ENCODE measurements around the gene IGSF21.

IGSF21 gene

GRCh38 chr1:18200136-18200717 lies 92.6 kb downstream of the IGSF21 start:
- DNase-seq (ENCODE audit: low read depth, low spot score) = no peak
- H3K27ac ChIP-seq = no peak overlapping the region

GRCh38 chr1:18200918-18201317 lies 93.3 kb downstream of the IGSF21 start:
- no peak for DNase-seq (ENCODE audit: low read depth, low spot score)

GRCh38 chr1:18201997-18202719 lies 94.6 kb downstream of the IGSF21 start:
- no peak overlapping the region for H3K27ac ChIP-seq
- DNase-seq (ENCODE audit: low read depth, low spot score) = no peak

More at GRCh38 chr1:18200918-18201317, 93.3 kb downstream of the IGSF21 start:
- H3K27ac ChIP-seq = no peak overlapping the region

GRCh38 chr1:18203645-18204044 lies 96.0 kb downstream of the IGSF21 start:
- no peak overlapping the region for H3K27ac ChIP-seq
- DNase-seq (ENCODE audit: low read depth, low spot score) = no peak

- DNase-seq (ENCODE audit: low read depth, low spot score) = no peak
These were observed 97.0 kb downstream of the IGSF21 start for GRCh38 chr1:18204575-18204974.

GRCh38 chr1:18205319-18205718 lies 97.7 kb downstream of the IGSF21 start:
- DNase-seq (ENCODE audit: low read depth, low spot score) = no peak
- H3K27ac ChIP-seq = no peak overlapping the region

More at GRCh38 chr1:18204575-18204974, 97.0 kb downstream of the IGSF21 start:
- H3K27ac ChIP-seq = no peak overlapping the region

- no peak overlapping the region for H3K27ac ChIP-seq
- DNase-seq (ENCODE audit: low read depth, low spot score) = no peak
These were observed 104.2 kb downstream of the IGSF21 start for GRCh38 chr1:18211764-18212163.

- H3K27ac ChIP-seq = no peak overlapping the region
- no peak for DNase-seq (ENCODE audit: low read depth, low spot score)
These were observed 109.9 kb downstream of the IGSF21 start for GRCh38 chr1:18217398-18218043.

GRCh38 chr1:18229625-18230024 lies 122.0 kb downstream of the IGSF21 start:
- no peak for DNase-seq (ENCODE audit: low read depth, low spot score)

GRCh38 chr1:18230321-18230720 lies 122.7 kb downstream of the IGSF21 start:
- H3K27ac ChIP-seq = no peak overlapping the region
- DNase-seq (ENCODE audit: low read depth, low spot score) = no peak

More at GRCh38 chr1:18229625-18230024, 122.0 kb downstream of the IGSF21 start:
- H3K27ac ChIP-seq = no peak overlapping the region

GRCh38 chr1:18230840-18231239 lies 123.2 kb downstream of the IGSF21 start:
- no peak overlapping the region for H3K27ac ChIP-seq
- DNase-seq (ENCODE audit: low read depth, low spot score) = no peak

- H3K27ac ChIP-seq = no peak overlapping the region
- no peak for DNase-seq (ENCODE audit: low read depth, low spot score)
These were observed 124.5 kb downstream of the IGSF21 start for GRCh38 chr1:18232052-18232451.

- DNase-seq (ENCODE audit: low read depth, low spot score) = no peak
- H3K27ac ChIP-seq = no peak overlapping the region
These were observed 125.7 kb downstream of the IGSF21 start for GRCh38 chr1:18233176-18233864.

GRCh38 chr1:18234790-18235242 lies 127.2 kb downstream of the IGSF21 start:
- DNase-seq (ENCODE audit: low read depth, low spot score) = no peak
- no peak overlapping the region for H3K27ac ChIP-seq

GRCh38 chr1:18237371-18237770 lies 129.8 kb downstream of the IGSF21 start:
- no peak for DNase-seq (ENCODE audit: low read depth, low spot score)
- no peak overlapping the region for H3K27ac ChIP-seq

- H3K27ac ChIP-seq = no peak overlapping the region
- DNase-seq (ENCODE audit: low read depth, low spot score) = no peak
These were observed 130.6 kb downstream of the IGSF21 start for GRCh38 chr1:18238190-18238589.

GRCh38 chr1:18239671-18240070 lies 132.1 kb downstream of the IGSF21 start:
- no peak overlapping the region for H3K27ac ChIP-seq
- DNase-seq (ENCODE audit: low read depth, low spot score) = no peak

- H3K27ac ChIP-seq = no peak overlapping the region
- DNase-seq (ENCODE audit: low read depth, low spot score) = no peak
These were observed 133.3 kb downstream of the IGSF21 start for GRCh38 chr1:18240906-18241305.

- H3K27ac ChIP-seq = no peak overlapping the region
- no peak for DNase-seq (ENCODE audit: low read depth, low spot score)
These were observed 134.3 kb downstream of the IGSF21 start for GRCh38 chr1:18241891-18242290.

GRCh38 chr1:18243503-18244175 lies 136.0 kb downstream of the IGSF21 start:
- DNase-seq (ENCODE audit: low read depth, low spot score) = no peak
- H3K27ac ChIP-seq = no peak overlapping the region

Data from epithelial cell of prostate (primary cell).